ENCODE results near the gene RNU2-63P. TPM values are rescaled to one million over a fixed set of nuclear protein-coding genes. Genes with fewer than 3 reads are reported as not detected.

Gene RNU2-63P
- total RNA-seq, 4 donors from 2014 or later: not detected

DNA sequence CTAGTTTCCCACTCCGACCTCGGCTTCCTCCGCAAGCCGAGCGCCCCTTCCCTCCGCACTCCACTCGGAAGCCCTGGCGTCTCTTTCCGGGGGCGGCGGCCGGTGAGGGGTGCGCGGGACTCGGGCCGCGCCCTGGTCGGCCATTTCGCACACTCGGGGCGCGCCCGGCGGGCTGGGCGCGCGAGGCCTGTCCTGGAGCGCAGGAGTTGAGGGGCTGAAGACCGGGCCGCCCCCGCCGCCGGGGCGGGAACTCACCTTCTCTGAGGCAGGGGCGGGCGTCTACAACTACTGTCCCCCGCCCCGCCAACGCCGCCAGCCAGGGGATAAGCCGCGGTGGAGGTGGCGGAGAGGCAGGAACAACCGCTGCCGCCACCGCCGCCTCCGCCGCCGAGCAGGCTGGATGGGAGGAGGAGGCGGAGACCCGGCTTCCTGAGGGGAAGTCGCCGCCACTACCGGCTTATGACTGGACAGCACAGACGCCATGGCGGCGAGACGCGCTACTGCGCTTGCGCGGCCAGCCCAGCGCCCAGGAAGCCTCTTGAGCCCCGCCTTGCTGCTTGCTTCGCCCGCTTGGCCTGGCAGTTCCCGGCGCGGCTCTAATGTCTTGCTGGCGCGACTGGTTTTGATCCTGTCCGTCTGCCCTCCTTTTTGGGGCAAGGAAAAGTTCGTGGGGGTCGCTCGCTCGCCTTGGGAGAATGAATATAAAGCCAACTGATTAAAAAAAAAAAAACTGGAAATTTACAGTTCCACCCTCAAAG lies 39.2 kb upstream of the RNU2-63P start, which contains the start of gene KRCC1:
Gene KRCC1, minus strand, starts transcription at position 413 of the 758 bp plus-strand sequence. CDS start 27,220 bp downstream, outside the sequence.
- TF ChIP-seq, protein P1, sequence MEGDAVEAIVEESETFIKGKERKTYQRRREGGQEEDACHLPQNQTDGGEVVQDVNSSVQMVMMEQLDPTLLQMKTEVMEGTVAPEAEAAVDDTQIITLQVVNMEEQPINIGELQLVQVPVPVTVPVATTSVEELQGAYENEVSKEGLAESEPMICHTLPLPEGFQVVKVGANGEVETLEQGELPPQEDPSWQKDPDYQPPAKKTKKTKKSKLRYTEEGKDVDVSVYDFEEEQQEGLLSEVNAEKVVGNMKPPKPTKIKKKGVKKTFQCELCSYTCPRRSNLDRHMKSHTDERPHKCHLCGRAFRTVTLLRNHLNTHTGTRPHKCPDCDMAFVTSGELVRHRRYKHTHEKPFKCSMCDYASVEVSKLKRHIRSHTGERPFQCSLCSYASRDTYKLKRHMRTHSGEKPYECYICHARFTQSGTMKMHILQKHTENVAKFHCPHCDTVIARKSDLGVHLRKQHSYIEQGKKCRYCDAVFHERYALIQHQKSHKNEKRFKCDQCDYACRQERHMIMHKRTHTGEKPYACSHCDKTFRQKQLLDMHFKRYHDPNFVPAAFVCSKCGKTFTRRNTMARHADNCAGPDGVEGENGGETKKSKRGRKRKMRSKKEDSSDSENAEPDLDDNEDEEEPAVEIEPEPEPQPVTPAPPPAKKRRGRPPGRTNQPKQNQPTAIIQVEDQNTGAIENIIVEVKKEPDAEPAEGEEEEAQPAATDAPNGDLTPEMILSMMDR (IDR thresholded peaks at IDR 0.05; ENCODE audit: low read depth): no peak

DNA sequence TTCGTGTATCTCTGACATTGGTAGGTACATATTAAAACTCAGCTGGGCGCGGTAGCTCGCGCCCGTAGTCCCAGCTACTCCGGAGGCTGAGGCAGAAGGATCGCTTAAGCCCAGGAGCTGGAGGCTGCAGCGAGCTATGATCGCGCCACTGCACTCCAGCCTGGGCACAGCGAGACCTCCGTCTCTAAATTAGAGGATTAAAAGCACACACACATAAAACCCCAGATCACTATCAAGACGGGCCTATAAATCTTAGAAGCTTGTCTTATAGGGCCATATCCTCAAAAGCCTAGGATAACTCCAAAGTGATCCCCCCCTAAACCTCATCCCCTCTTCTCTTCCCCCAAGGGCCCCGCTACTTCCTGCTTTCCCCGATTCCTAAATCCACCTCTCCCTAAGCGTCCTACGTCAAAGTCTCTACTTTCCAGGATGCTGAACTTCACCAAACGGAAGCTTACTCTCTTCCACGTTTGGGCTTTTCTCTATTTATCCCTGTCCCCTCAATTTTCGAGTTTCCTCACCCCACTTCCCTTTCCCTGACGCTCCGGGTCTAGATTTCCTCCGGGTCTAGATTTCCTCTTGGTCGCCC lies 38.5 kb upstream of the RNU2-63P start:
- TF ChIP-seq, protein P1 (IDR thresholded peaks at IDR 0.05; ENCODE audit: low read depth): no peak

DNA sequence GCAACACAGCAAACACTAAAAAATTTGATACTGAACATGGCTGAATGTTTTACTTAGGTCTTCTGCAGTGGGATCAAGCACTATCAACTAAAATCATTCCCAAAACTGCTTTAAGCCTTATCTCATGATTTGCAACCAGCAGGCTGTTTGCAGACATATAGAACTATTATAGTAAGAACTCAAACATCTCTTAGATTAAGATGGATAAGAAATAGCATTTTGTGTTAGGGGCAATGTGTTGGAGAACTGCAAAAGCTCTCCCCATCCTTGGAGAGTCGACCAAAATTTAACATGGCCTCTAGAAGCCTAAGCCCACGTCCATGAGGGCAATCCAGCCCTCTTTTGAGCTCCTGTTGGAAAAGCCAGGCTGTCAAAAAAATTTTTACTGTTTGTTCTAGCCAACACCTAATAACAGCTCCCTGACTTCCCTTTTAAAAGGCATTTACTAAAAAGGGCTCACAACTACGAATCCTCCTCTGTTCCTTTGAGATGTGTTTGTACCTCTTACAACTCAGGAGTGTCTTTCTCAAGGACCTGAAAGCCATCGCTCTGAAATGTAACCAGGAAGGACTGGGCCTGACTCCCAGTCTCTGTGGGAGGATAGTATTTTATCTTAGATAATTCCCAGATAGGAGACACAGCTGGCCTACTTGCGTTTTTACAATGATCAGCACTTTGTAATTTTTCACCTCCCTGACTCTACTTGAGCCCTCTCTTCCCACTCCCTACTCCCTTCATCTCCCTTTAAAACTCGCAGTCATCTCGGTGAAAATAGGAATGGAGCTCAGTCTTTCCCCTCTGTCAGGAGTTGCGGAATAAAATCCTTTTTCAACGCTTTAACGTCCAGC lies 37.8 kb upstream of the RNU2-63P start:
- TF ChIP-seq, protein P1 (IDR thresholded peaks at IDR 0.05; ENCODE audit: low read depth): no peak

DNA sequence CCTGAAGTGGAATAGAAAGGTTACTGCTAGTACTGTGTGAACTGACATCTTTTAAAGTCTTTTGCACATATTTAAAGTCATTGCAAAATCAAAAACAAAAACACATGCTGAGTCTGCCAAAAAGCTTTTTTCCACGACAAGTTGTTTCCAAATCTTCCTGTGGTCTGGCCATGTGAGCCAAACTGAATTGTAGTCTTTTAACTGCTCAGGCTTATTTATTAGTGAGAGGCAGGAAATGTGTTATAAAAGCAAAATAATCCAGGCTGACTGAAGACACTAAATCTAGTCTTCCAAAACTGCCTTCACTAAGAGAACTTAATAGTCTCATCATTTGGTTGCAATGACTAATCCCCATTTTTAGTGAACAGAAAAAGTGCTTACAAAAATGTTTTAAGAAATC lies 36.9 kb upstream of the RNU2-63P start:
- TF ChIP-seq, protein P1 (IDR thresholded peaks at IDR 0.05; ENCODE audit: low read depth): no peak

DNA sequence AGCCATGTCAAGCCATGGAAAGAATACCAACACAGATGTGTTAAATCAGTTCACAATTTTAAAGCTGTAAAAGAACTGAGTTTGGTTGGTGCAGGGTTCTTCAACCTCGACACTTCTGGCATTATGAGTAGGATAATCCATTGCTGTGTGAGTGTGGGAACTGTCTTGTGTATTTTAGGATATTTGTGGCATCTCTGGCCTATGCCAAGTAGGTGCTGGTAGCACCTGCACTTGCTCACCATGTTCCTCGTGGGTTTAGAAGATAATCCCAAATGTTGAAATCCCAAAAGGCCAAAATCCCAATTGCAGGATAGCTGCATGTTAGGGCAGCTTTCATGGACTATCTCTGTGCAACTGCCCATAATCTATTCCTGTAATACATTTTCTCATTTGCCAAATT lies 35.4 kb upstream of the RNU2-63P start:
- TF ChIP-seq, protein P1 (IDR thresholded peaks at IDR 0.05; ENCODE audit: low read depth): no peak

DNA sequence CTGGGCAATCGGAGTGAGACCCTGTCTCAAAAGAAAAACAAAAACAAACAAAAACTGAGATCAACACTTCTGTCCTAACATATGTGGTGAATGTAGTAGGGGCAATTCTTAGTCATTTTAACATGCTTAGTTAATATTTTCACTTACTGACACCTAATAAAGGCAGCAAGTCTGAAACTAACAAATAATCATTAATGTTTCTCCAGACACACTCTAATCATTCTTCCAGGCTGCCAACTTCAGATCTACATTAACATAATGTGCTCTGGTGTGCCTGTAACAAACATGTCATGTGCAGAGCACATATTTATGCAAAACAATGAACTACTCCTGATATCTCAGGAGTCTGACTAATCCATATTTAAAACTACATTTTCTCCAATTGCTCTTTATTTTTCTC lies 33.3 kb upstream of the RNU2-63P start:
- TF ChIP-seq, protein P1 (IDR thresholded peaks at IDR 0.05; ENCODE audit: low read depth): no peak

DNA sequence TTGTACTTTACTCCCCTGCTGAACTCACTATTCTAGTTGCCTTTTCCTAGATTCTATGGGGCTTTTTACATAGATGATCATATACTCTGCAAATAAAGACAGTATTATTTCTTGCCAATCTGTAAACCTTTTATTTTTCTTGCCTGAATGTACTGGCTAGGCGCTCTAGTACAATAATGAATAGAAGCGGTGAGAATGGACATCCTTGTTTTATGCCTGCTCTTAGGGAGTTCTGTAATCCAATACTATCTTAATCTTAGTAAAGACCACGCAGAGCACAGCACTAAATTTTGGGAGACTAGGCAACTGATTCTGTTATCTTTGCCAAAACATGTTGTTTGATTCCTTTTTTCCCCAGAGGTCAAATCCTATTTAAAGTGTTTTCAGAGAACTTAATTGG lies 32.2 kb upstream of the RNU2-63P start:
- TF ChIP-seq, protein P1 (IDR thresholded peaks at IDR 0.05; ENCODE audit: low read depth): no peak

All from subcutaneous adipose tissue (tissue), 4 donors.